ENCODE data around the gene BCAS1.

The BCAS1 gene

DNA sequence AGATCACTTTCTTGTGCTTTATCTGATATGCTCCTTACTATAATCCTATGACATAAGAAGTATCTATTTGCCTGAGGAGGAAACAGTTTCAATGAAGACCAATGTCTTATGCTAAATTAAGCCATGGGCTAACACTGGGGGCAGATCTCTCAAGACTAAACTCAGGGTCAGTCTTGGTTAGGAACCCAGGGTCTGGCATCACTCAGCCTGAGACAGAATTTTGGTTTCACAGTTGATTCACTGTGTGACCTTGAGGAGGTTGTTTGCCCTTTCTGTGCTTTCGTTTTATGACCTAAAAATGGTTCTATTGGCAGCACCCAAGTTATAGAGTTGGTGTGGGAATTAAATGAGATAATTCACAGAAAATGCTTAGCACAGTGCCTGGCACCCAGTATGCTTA, 4.9 kb upstream of the BCAS1 start:
- DNase-seq, result no peak

DNA sequence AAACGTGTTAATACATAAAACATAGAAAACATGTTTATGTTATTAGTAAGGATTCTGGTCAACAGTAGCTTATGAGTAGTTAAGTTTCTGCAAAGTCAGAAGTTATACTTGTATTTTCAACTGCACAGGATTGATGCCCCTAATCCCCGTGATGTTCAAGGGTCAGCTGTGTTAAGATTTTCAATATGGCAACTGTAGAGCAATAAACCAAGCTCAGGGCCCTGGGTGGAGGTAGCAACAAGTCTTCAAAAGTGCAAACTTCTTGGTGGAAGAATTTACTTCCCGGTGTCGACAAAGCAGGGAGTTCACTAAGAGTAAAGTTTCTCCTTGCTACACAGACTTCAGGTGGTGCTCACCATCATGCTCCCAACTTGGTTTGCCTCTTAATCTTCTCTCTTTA, 4.1 kb upstream of the BCAS1 start:
- DNase-seq, result no peak

DNA sequence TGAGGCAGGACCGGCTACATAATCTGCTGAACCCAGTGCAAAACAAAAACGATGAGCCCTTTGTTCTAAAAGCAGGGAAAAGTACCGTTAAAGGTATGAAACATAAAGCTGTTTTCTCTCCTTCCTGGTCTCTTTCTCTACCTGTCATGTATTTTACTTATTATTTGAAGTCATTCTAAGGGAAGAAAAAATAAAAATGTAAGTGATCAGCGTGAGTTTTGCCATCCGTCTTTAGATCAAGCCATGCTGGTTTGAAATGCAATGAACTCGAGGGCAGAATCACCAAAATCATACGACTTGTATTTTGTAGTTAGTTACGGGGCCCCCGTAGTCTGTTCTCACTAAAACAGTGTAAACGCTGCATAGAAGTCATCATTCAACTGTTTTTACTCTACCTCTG, 2.9 kb upstream of the BCAS1 start:
- no peak for DNase-seq

DNA sequence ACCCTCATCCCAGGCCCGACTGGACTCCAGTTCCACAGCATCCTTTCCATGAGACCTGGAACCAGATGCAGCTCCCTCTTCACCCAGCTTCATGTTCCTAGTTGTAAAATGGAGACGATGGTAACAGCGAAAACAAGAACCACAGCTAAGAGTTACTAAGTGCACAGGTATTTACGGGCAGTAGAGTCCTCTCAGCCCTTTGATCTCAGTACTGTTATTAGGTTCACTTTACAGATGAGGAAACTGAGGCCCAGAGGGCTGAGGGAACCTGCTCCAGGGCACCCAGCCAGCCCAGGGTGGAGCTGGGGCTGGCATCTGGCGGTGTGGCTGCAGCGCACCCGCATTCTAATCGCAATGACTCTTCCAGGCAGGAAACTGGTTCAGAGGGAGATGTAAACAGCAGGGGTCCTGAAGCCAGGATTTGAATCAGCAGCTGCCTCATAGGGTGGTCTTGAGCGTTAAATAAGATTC, 858 bp downstream of the BCAS1 start:
- no peak for DNase-seq

DNA sequence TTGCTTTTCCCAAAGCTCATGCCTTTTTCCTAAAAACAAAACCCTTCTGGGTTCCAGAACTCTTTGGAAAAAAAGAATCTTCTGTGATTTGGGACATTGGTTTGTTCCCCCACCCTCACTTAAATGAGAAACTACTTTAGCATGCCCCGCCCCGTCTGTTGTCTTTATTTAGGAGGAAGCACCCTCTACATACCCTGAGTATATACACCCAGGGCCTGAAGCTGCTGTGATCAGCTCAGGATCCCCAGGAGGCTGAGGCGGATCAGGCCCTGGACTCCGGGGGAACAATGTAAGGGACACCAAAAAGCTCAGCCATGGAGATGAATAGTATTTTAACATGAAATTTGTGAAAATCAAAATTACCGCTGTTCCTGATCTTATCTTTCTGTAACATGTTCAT, 1.4 kb downstream of the BCAS1 start:
- DNase-seq, result no peak

DNA sequence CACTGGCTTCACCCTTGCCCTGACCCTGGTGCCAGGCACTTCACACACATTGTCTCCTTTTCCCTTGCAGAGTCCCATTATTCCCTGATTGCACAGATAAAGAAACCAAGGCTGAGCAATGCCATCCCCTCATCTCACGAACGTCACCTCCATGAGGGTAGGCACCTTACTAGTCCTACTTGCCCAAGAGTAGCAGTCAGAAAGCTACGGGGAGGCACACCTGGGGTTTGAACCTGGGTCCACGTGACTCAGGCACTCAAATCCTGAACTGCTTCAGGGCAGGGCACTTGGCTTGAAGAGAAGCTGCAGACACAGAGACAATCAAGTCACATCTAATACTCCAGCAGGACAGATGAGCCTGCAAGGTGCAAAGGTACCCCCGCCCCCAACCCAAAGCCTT, 1.9 kb downstream of the BCAS1 start:
- DNase-seq, result no peak

DNA sequence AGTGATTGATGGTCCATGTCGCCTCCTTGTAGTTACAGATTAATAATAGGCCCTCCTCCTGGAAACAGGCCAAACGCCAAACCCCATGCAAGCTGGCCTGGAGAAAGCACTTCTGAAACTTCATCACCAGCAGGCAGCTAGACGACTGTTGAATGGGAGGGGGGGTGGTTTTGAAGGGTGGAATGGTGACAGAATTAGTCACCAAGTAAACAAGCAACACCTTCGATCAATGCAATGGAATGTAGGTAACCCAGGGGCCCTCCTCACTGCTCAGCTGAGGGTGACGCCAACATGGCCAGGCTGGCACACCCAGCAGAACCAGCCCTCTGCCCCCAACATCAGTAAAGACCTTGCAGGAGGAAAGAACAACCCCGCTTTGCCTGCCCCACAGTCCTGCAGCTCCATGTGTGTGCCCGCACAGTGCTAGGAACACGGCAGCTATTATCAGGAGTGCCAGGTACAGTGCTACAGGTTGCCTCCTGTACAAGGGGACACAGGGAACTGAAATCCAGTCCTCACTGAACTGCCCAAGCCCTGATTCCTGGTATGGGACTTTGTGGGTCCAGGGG, 2.7 kb downstream of the BCAS1 start:
- no peak for DNase-seq

DNA sequence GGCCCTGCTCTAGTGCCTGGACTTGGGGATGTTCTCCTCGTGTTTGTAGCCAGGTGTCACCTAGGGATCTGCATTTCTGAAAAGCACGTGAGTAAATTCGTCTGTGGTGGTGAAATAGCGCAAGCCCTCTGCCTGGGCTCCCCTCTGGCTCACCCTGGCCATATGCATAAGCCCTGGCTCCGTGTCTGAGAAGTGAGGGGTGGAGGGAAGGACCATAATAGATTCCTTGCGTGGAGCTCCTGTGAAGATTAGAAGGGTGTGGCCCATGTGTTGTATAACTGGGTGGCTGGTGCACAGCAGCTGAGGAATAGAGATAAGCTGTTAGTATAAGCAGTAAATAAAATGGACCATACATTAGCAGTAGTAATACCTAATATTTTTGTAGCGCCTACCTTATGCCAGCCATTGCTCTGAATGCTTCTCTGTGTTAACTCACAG, 4.8 kb downstream of the BCAS1 start:
- DNase-seq, result no peak

DNA sequence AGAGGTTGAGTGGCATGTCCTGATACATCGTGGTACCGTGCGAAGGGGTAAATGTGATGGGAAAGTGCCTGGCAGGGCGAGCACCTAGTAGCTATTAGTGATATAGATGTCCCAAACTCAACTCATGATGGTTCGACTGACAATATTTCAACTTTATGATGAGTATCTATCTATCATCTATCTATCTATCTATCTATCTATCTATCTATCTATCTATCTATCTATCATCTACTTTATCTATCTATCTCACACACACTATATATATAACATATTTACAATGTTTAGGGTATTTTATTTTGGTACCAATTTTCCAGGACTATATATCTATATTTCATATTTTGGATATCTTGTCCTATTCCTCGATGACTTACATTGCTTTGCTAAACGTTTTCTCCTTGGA, 5.5 kb downstream of the BCAS1 start:
- no peak for DNase-seq

DNA sequence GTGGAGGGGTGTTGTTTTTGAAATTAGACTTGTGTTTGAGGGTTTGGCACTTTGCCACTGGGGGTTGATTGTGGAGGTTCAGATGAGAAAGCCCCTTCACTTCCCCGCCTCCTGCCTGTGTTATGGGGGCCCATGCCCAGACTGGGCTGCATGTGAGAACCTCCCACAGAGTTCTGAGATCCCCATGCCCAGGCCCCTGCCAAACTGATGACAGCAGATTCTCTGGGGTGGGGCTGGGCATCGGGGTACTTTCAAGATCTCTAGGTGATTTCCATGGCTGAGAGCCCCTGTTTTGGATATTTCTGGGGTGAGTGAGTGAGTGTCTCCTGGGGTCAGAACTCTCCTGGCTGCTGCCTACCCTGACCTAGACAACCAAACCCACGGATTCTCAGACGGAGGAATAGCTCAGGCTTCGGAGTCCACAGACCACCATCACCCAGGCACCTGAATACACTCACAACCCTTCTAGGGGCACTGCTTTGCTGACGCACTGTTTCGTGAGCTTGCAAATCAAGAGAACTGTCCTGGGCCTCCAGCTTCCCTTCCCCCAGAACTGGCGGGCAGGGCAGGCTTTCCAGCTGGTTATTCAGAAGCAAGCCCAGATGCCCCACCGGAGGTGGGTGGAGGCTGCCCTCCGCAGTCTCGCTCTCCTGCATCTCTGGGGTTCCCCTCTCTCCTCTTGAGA, 6.3 kb downstream of the BCAS1 start:
- DNase-seq, result no peak

DNA sequence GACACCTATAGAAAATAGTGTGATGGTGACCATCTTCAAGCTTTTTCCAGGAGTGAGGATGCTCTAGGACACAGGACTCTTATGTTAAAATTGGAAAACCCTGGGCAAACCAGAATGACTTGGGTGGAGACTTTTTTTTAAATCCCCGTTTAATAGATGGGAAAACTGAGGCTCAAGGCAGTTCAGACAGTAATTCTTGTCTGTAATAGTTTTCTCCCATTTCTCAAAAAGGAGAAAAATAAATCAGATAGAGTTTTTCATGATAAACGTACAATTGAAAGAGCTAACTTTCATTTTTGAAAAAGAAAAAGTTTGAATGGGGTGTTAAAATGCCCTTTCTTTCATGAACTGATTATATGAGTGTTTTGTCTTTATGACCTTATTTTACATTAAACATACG, 6.8 kb downstream of the BCAS1 start:
- no peak for DNase-seq

DNA sequence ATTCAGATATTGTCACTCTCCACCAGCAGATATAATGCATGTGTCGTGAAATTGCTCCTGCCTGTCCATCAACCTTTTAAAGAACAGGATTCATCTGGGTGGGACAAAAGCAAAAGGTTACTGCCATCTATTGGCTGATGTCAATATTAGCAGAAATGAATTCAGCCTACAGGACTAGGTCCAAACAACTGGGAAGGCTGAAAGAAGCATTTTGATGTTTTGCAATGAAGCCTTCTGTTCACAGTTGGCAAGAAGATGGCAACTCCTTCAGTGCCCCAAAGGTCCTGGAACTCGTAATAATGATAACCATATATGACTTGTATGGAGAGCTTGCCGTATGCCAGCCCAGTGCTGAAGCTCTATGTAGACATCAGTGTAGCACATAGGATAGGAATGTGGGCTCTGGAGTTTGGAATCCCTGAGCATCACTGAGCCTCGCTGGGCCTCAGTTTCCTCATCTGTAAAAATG, 7.5 kb downstream of the BCAS1 start:
- no peak for DNase-seq

DNA sequence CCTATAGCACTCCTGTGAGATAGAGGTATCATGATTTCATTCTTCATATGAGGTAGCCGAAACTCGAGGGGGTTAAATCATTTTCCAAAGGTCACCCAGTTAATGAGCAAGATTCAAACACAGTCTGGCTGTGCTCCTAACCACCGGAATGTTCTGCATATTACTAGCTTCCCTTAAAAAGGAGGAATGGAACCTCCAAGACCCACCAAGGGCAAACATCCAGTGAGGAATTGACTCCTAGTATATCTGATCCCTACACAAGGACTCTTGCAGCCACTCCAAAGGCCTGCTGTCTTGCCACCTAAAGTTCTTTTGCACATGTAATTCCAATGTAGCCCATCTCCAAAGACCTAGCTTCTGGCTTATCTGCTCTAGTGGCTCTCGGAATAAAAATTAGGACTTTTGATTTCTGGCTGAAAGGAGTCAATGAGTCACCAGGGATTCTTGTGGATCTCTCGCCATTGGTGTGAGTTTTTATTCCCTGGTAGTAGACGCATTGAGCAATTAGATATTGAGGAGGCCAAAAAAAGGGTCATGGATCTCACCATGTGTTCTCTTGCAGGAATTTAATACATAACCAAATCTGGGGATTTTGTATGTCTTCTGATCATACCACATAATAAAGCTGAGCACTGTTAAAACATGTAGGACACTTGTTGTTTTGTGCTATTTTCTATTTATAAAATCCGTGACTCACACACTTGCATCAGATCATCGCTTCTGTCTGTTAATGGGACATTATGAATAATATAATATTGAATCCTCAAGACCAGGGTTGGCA, 9.1 kb downstream of the BCAS1 start:
- no peak for DNase-seq

DNA sequence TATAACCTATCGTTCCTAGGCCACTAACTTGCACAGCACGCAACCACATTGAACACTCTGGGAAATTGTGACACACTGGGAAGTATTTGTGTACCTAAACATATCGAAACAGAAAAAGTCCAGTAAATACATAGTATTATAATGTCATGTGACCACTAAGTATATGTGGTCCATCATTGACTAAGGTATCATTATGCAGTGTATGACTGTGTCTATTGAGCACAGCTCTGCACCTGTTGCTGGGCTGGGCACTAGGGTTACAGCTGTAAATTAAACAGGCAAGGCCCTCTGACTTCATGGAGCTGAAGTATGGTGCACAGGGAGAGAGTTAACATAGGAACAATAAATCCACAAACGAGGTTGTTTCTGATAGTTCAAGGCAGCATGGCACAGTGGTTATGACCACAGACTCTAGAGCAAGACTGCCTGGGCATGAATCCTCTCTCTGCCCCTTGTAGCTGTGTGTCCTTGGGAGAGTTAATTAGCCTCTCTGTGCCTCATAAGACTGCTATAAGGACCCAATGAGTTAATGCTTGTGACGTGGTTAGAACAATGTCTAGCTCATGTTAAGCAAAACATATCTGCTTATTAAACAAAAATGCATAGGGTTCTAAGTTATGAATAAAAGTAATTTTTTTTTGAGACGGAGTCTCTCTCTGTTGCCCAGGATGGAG, 10.6 kb downstream of the BCAS1 start:
- no peak for DNase-seq

DNA sequence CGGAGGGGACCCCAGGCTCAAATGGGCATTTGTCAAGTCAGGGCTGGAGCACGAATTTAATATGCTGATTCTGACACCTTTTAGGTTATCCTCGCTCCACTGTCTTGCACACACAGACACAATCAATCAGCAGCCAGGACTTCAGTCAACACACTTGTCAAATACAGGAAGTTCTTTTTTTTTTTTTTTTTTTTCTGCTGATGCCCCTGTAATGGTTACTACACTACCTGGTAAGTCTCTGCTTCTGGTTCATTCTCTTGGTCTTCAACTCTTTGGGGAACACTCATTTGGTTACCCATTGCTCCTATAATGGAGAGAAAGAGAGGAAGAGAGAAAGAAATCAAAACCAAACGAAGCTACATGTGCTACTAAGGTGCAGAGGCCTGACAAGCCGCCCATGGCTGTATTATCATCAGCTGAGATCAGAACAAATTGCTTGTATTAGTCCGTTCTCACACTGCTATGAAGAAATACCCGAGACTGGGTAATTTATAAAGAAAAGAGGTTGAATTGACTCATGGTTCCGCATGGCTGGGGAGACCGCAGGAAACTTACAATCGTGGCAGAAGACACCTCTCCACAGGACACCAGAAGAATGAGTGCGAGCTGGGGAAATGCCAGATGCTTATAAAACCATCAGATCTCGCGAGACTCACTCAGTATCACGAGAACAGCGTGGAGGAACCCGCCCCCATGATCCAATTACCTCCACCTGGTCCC, 11.8 kb downstream of the BCAS1 start:
- no peak for DNase-seq

DNA sequence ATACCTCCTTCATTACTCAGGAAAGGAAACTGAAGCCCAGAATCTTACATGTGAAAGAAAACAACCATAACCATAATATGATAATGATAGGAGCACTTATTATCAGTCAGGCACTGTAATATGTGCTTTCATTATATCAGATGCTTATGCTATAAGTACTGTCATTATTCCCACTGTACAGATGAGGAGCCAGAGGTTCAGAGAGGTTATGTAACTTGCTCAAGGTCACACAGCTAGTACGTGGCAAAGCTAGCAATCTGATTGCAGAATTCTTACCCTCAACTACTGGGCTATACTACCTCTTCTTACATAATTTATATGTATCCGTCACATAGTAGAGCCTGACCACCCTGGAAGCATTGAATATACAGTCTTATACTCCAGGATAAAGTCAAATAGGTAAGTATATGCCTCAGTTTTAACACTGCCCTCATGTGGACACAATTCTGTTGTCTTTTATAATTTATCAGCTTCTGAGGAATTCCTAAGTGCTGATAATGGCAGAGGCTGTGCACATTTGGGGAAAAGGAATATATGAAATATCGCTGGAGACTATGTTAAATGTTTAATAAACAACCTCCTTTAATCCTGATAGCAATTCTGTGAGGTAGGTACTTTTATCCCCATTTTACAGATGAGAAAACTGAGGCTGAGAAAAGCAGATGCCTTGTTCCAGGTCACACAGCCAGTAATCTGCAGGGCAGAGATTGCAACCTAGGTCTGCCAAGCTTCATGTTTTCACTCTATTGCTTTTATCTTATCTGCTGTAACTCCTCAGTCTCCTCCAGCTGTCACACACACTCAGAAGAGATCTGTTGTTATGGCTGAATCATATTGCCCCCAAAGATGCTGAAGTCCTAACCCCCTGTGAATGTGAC, 13.4 kb downstream of the BCAS1 start:
- DNase-seq, result no peak

DNA sequence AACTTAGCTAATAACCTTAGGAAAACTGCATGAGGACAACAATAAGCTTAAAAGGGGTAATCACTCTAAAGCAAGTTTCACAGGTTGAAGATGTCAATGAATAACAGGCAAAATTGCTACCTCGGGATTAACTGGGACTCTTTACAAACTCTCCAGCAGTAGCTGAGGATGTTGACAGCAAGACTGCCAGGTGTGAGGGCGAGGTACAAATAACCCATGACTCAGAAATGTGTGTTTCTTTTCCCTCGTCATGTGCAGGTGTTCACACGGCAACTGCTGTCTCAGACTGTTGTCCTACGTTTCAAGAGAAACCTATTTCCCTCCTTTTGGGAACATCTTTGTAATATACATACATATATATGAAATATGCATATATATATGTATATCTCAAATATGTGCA, 15.9 kb downstream of the BCAS1 start:
- DNase-seq, result no peak

DNA sequence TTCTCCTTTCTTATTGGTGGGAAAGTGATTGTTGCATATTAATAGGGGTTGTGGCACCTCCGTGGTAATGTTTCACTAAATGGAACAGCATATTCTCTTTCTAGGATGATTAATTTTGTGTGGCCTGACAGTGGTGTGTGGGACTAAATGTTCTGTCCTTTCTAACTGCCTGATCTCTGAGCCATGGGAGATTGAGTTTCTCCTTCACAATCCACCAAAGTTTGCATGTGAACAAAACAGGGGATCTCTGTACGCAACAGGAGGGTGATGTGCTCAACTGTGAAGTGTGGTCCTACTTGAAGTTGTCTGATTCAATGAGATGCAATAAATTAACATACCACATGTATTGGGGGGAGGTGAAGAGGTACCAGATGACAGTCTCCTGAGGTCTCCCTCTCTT, 19.3 kb downstream of the BCAS1 start:
- no peak for DNase-seq

DNA sequence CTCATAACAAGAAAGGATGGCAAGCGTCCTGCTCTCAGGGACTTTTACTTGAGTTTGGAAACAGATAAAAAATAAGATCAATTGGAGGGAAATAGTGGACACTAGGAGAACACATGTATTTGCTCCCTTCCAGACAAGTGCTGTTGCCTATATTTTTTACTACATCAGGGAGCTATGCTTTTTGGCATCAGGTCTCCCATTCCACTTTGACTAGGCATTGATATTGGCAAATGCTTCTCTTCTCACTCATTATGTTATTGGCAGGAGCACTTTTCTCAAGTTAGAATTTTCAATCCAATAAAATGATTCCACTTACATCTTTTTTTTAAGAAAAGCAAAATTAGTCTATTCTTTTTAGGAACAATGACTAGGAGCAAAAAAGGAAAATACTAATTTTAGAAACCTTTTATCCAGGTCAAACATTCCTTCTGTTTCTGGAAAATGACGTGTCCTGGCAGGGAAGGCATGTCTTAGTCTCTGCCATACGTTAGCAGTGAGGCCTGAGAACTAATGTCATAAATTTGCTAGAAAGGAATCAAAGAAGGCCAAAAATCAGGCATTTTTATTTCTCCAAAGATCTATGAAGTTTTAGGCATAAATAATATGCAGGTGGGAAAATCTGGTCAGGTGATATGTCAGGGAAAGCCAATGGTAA, 21.4 kb downstream of the BCAS1 start:
- DNase-seq, result no peak

DNA sequence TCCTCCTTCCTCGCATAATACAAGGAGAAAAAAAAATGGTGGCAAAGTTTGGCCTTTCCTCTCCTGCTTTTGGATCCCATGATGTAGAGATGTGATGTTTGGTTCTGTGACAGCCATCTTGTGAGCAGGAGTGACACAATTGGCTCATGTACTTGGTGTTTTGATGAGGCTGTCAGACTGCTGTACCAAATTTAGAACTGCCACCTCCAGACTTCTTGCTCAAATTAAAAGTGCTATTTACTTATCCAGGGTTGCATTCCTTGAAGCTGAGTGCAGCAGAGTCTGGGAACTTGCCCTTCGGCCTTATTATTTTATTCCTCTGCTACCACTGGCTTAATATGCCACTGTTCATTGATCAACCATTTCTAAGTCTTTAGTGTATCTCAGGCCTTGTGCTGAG, 21.9 kb downstream of the BCAS1 start:
- no peak for DNase-seq

DNA sequence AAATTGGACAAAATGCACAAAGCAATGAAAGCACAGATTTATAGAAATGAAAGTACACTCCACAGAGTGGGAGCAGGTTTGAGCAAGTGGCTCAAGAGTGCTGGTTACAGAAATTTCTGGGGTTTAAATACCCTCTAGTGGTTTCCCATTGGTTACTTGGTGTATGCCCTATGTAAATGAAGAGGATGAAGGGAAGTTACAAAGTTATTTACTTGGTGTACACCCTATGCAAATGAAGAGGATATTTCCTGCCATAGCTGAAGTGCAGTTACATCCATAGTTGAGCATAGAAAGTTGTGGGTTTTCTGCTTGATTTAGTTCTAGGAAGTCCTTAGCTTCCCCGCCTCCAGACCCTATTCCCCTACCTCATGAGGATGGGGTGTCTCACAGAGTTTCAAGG, 22.7 kb downstream of the BCAS1 start:
- no peak for DNase-seq

Measured in effector CD4-positive, alpha-beta T cell (primary cell).